GM21526 (cell line): ENCODE measurements around the gene USP49.
"Not testable (repeated sequence)": the region's sequence is repeated elsewhere in the genome, so short reads cannot be mapped to it uniquely, and the experiment has no call there.

Source experiments
- ATAC-seq: cut with Tn5 transposase; IDR thresholded peaks from one replicate; pipeline ENCODE4 v1.9.1; 2021; ENCODE audit warnings: moderate library complexity; ENCODE audit not compliant: unreplicated experiment, low FRiP score

Gene USP49

GRCh38 chr6:41815587-41815986, 79.6 kb downstream of the USP49 start:
- no peak for ATAC-seq

- no peak for ATAC-seq
Measured at GRCh38 chr6:41814629-41815028, 80.5 kb downstream of the USP49 start.

GRCh38 chr6:41813956-41814355, 81.2 kb downstream of the USP49 start:
- ATAC-seq, result no peak

- ATAC-seq, result no peak
Measured at GRCh38 chr6:41813469-41813868, 81.7 kb downstream of the USP49 start.

- not testable (repeated sequence) for ATAC-seq
Measured at GRCh38 chr6:41811946-41812345, 83.2 kb downstream of the USP49 start.

GRCh38 chr6:41811095-41811494, 84.1 kb downstream of the USP49 start:
- ATAC-seq, result no peak

GRCh38 chr6:41805830-41806774, 89.1 kb downstream of the USP49 start:
- no peak for ATAC-seq

GRCh38 chr6:41801380-41801779, 93.8 kb downstream of the USP49 start:
- no peak for ATAC-seq

GRCh38 chr6:41799559-41799911, 95.6 kb downstream of the USP49 start:
- ATAC-seq, result no peak

GRCh38 chr6:41798901-41799558, 96.1 kb downstream of the USP49 start:
- ATAC-seq, result no peak

GRCh38 chr6:41796474-41796873, 98.7 kb downstream of the USP49 start:
- ATAC-seq, result no peak

GRCh38 chr6:41791984-41792383, 103.2 kb downstream of the USP49 start:
- ATAC-seq, result no peak

GRCh38 chr6:41791305-41791704, 103.9 kb downstream of the USP49 start:
- ATAC-seq, result no peak

GRCh38 chr6:41790045-41790444, 105.1 kb downstream of the USP49 start:
- ATAC-seq, result no peak

- no peak for ATAC-seq
Measured at GRCh38 chr6:41789390-41789724, 105.8 kb downstream of the USP49 start.

- ATAC-seq, result peak; percentile 70
Measured at GRCh38 chr6:41787219-41787917, 107.8 kb downstream of the USP49 start, which contains the start of gene TOMM6. Gene TOMM6, plus strand, starts transcription at chr6:41787694. Its CDS starts 4 bp downstream, at chr6:41787698.

GRCh38 chr6:41786451-41787218, 108.5 kb downstream of the USP49 start:
- peak; percentile 60 for ATAC-seq

- no peak for ATAC-seq
Measured at GRCh38 chr6:41785689-41786450, 109.3 kb downstream of the USP49 start.

GRCh38 chr6:41785254-41785653, 109.9 kb downstream of the USP49 start:
- no peak for ATAC-seq
